NCI-H1436 (cell line): ENCODE results near the gene RPUSD4.
"Not testable (repeated sequence)": the region's sequence is repeated elsewhere in the genome, so short reads cannot be mapped to it uniquely, and the experiment has no call there.

Experiments
- DNase-seq: peaks from one replicate; lab custom pipeline; 2025; lab: John Stamatoyannopoulos, UW

The RPUSD4 gene

GRCh38 chr11:126211236-126212088, at the start of gene RPUSD4, which contains the start of gene FAM118B:
TSS of gene RPUSD4 (minus strand) at chr11:126211650. CDS start at chr11:126211638, 12 bp downstream.
TSS of gene FAM118B (plus strand) at chr11:126211782. CDS start at chr11:126235002, 23,220 bp downstream.
- peak; percentile 92 for DNase-seq

GRCh38 chr11:126257764-126258163, 46.3 kb upstream of the RPUSD4 start:
- DNase-seq, result no peak

- DNase-seq, result no peak
Observed at GRCh38 chr11:126257144-126257543, 45.7 kb upstream of the RPUSD4 start.

GRCh38 chr11:126256216-126256615, 44.8 kb upstream of the RPUSD4 start:
- no peak for DNase-seq

- not testable (repeated sequence) for DNase-seq
Observed at GRCh38 chr11:126255507-126255906, 44.1 kb upstream of the RPUSD4 start.

GRCh38 chr11:126254819-126255218, 43.4 kb upstream of the RPUSD4 start:
- no peak for DNase-seq

GRCh38 chr11:126253265-126253664, 41.8 kb upstream of the RPUSD4 start:
- DNase-seq, result no peak

- DNase-seq, result no peak
Observed at GRCh38 chr11:126246636-126247035, 35.2 kb upstream of the RPUSD4 start.

- no peak for DNase-seq
Observed at GRCh38 chr11:126233391-126233790, 21.9 kb upstream of the RPUSD4 start.

GRCh38 chr11:126232683-126233082, 21.2 kb upstream of the RPUSD4 start:
- no peak for DNase-seq

GRCh38 chr11:126231725-126232459, 20.4 kb upstream of the RPUSD4 start:
- DNase-seq, result no peak

- no peak for DNase-seq
Observed at GRCh38 chr11:126229858-126230540, 18.5 kb upstream of the RPUSD4 start.

- DNase-seq, result no peak
Observed at GRCh38 chr11:126226334-126227084, 15.1 kb upstream of the RPUSD4 start.

GRCh38 chr11:126225295-126225665, 13.8 kb upstream of the RPUSD4 start:
- no peak for DNase-seq

GRCh38 chr11:126224647-126225294, 13.3 kb upstream of the RPUSD4 start:
- no peak for DNase-seq

- DNase-seq, result no peak
Observed at GRCh38 chr11:126219547-126219946, 8.1 kb upstream of the RPUSD4 start.

GRCh38 chr11:126217491-126217890, 6.0 kb upstream of the RPUSD4 start:
- DNase-seq, result no peak

- DNase-seq, result no peak
Observed at GRCh38 chr11:126216526-126217305, 5.3 kb upstream of the RPUSD4 start.

GRCh38 chr11:126214841-126215240, 3.4 kb upstream of the RPUSD4 start:
- DNase-seq, result no peak

GRCh38 chr11:126214441-126214840, 3.0 kb upstream of the RPUSD4 start:
- DNase-seq, result no peak
